ENCODE results near the gene CCN2. TPM values are rescaled to one million over a fixed set of nuclear protein-coding genes. Genes with fewer than 3 reads are reported as not detected.
"Not testable (repeated sequence)": the region's sequence is repeated elsewhere in the genome, so short reads cannot be mapped to it uniquely, and the experiment has no call there.

Gene CCN2
- polyA plus RNA-seq, 2 donors, result 13.4 to 15.9 TPM

GRCh38 chr6:131914234-131914633, 36.9 kb downstream of the CCN2 start:
- Histone ChIP-seq H3K36me3 (ENCODE audit: control insufficient read depth in 2 of 2, insufficient read depth in 2 of 2, low read length in 1 of 2) (no peaks in the 10 kb centered on the region), H3K9me3 (ENCODE audit: control insufficient read depth in 2 of 2, insufficient read depth in 1 of 2, low read depth in 1 of 2, low read length in 1 of 2) (no peaks in the 10 kb centered on the region), H3K4me3 (ENCODE audit: low read depth in 1 of 2, low read length in 2 of 2) (no peak overlapping the region), H3K27me3 (ENCODE audit: control insufficient read depth in 1 of 2, insufficient read depth in 2 of 2, low read length in 2 of 2) (no peaks in the 10 kb centered on the region), H3K4me1 (ENCODE audit: control insufficient read depth in 2 of 2, insufficient read depth in 2 of 2, low read length in 1 of 2) (no peaks in the 10 kb centered on the region), H3K27ac (ENCODE audit: low read depth in 2 of 2, low read length in 1 of 2) (no peak overlapping the region)
- WGBS, 2 donors, result 38 to 50% methylated on average over 1 of the region's 1 CpG

- Histone ChIP-seq H3K36me3 (ENCODE audit: control insufficient read depth in 2 of 2, insufficient read depth in 2 of 2, low read length in 1 of 2) (no peaks in the 10 kb centered on the region), H3K4me1 (ENCODE audit: control insufficient read depth in 2 of 2, insufficient read depth in 2 of 2, low read length in 1 of 2) (no peaks in the 10 kb centered on the region), H3K27me3 (ENCODE audit: control insufficient read depth in 1 of 2, insufficient read depth in 2 of 2, low read length in 2 of 2) (no peaks in the 10 kb centered on the region), H3K9me3 (ENCODE audit: control insufficient read depth in 2 of 2, insufficient read depth in 1 of 2, low read depth in 1 of 2, low read length in 1 of 2) (no peaks in the 10 kb centered on the region), H3K4me3 (ENCODE audit: low read depth in 1 of 2, low read length in 2 of 2) (no peak overlapping the region), H3K27ac (ENCODE audit: low read depth in 2 of 2, low read length in 1 of 2) (no peak overlapping the region)
- 54% methylated on average over 3 of the region's 3 CpGs for WGBS, 2 donors
These were observed 39.2 kb downstream of the CCN2 start for GRCh38 chr6:131911951-131912350.

DNA sequence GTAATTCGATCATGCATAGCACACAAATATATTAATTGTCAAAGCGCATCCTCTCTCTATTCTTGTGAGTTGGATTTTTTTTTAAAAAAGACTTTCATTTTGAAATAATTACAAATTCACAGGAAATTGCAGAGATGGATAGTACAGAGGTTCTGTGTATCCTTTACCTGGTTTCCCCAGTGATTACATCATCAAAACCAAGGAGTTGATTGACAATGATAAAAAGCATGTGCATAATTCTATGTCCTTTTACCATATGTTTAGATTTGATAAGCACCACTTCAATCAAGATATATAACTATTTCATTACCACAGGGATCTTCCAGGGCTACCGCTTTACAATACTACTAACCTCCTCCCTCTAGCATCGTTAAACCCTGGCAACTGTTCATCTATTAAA, 40.2 kb downstream of the CCN2 start:
- 47 to 66% methylated on average over 4 of the region's 4 CpGs for WGBS, 2 donors
- H3K27me3 ChIP-seq (ENCODE audit: control insufficient read depth in 1 of 2, insufficient read depth in 2 of 2, low read length in 2 of 2), result no peaks in the 10 kb centered on the region
- H3K27ac ChIP-seq (ENCODE audit: low read depth in 2 of 2, low read length in 1 of 2), result no peak overlapping the region
- no peak overlapping the region for H3K4me3 ChIP-seq (ENCODE audit: low read depth in 1 of 2, low read length in 2 of 2)
- H3K9me3 ChIP-seq (ENCODE audit: control insufficient read depth in 2 of 2, insufficient read depth in 1 of 2, low read depth in 1 of 2, low read length in 1 of 2), result no peaks in the 10 kb centered on the region
- H3K36me3 ChIP-seq (ENCODE audit: control insufficient read depth in 2 of 2, insufficient read depth in 2 of 2, low read length in 1 of 2), result no peaks in the 10 kb centered on the region
- H3K4me1 ChIP-seq (ENCODE audit: control insufficient read depth in 2 of 2, insufficient read depth in 2 of 2, low read length in 1 of 2), result no peaks in the 10 kb centered on the region

GRCh38 chr6:131910219-131910589, 41.0 kb downstream of the CCN2 start:
- H3K9me3 ChIP-seq (ENCODE audit: control insufficient read depth in 2 of 2, insufficient read depth in 1 of 2, low read depth in 1 of 2, low read length in 1 of 2), result no peaks in the 10 kb centered on the region
- H3K36me3 ChIP-seq (ENCODE audit: control insufficient read depth in 2 of 2, insufficient read depth in 2 of 2, low read length in 1 of 2), result no peaks in the 10 kb centered on the region
- no peak overlapping the region for H3K4me3 ChIP-seq (ENCODE audit: low read depth in 1 of 2, low read length in 2 of 2)
- no peaks in the 10 kb centered on the region for H3K4me1 ChIP-seq (ENCODE audit: control insufficient read depth in 2 of 2, insufficient read depth in 2 of 2, low read length in 1 of 2)
- WGBS, 2 donors, result 80 to 85% methylated on average over 1 of the region's 1 CpG
- H3K27me3 ChIP-seq (ENCODE audit: control insufficient read depth in 1 of 2, insufficient read depth in 2 of 2, low read length in 2 of 2), result no peaks in the 10 kb centered on the region
- no peak overlapping the region for H3K27ac ChIP-seq (ENCODE audit: low read depth in 2 of 2, low read length in 1 of 2)

- no peaks in the 10 kb centered on the region for H3K36me3 ChIP-seq (ENCODE audit: control insufficient read depth in 2 of 2, insufficient read depth in 2 of 2, low read length in 1 of 2)
- no peaks in the 10 kb centered on the region for H3K9me3 ChIP-seq (ENCODE audit: control insufficient read depth in 2 of 2, insufficient read depth in 1 of 2, low read depth in 1 of 2, low read length in 1 of 2)
- H3K27me3 ChIP-seq (ENCODE audit: control insufficient read depth in 1 of 2, insufficient read depth in 2 of 2, low read length in 2 of 2), result no peaks in the 10 kb centered on the region
- H3K4me1 ChIP-seq (ENCODE audit: control insufficient read depth in 2 of 2, insufficient read depth in 2 of 2, low read length in 1 of 2), result no peaks in the 10 kb centered on the region
- H3K27ac ChIP-seq (ENCODE audit: low read depth in 2 of 2, low read length in 1 of 2), result no peak overlapping the region
- WGBS, 2 donors, result 56 to 57% methylated on average over 4 of the region's 4 CpGs
- no peak overlapping the region for H3K4me3 ChIP-seq (ENCODE audit: low read depth in 1 of 2, low read length in 2 of 2)
These were observed 41.6 kb downstream of the CCN2 start for GRCh38 chr6:131909408-131910218.

GRCh38 chr6:131908787-131909186, 42.4 kb downstream of the CCN2 start:
- not testable (repeated sequence) for H3K27ac ChIP-seq (ENCODE audit: low read depth in 2 of 2, low read length in 1 of 2); H3K36me3 ChIP-seq (ENCODE audit: control insufficient read depth in 2 of 2, insufficient read depth in 2 of 2, low read length in 1 of 2); H3K4me3 ChIP-seq (ENCODE audit: low read depth in 1 of 2, low read length in 2 of 2); H3K9me3 ChIP-seq (ENCODE audit: control insufficient read depth in 2 of 2, insufficient read depth in 1 of 2, low read depth in 1 of 2, low read length in 1 of 2); H3K4me1 ChIP-seq (ENCODE audit: control insufficient read depth in 2 of 2, insufficient read depth in 2 of 2, low read length in 1 of 2); H3K27me3 ChIP-seq (ENCODE audit: control insufficient read depth in 1 of 2, insufficient read depth in 2 of 2, low read length in 2 of 2)
- 77 to 92% methylated on average over 3 of the region's 3 CpGs for WGBS, 2 donors

GRCh38 chr6:131903734-131904133, 47.4 kb downstream of the CCN2 start:
- H3K27ac ChIP-seq (ENCODE audit: low read depth in 2 of 2, low read length in 1 of 2); H3K27me3 ChIP-seq (ENCODE audit: control insufficient read depth in 1 of 2, insufficient read depth in 2 of 2, low read length in 2 of 2); H3K36me3 ChIP-seq (ENCODE audit: control insufficient read depth in 2 of 2, insufficient read depth in 2 of 2, low read length in 1 of 2); H3K9me3 ChIP-seq (ENCODE audit: control insufficient read depth in 2 of 2, insufficient read depth in 1 of 2, low read depth in 1 of 2, low read length in 1 of 2); H3K4me3 ChIP-seq (ENCODE audit: low read depth in 1 of 2, low read length in 2 of 2); H3K4me1 ChIP-seq (ENCODE audit: control insufficient read depth in 2 of 2, insufficient read depth in 2 of 2, low read length in 1 of 2): not testable (repeated sequence)
- 91 to 92% methylated on average over 11 of the region's 12 CpGs for WGBS, 2 donors

DNA sequence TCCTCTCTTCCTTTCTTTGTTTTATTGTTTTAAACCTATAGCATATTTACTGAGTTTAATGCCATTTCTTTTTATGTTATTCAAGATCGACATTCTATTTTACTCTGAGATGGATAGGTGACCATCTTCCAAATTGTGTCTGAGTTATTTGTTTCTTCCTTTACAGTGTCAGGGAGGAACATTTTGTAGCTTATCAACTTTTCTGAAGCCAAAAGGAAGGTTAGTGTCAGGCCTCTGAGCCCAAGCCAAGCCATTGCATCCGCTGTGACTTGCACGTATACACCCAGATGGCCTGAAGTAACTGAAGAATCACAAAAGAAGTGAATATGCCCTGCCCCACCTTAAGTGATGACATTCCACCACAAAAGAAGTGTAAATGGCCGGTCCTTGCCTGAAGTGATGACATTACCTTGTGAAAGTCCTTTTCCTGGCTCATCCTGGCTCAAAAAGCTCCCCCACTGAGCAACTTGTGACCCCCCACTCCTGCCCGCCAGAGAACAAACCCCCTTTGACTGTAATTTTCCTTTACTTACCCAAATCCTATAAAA, 49.8 kb downstream of the CCN2 start:
- not testable (repeated sequence) for H3K4me1 ChIP-seq (ENCODE audit: control insufficient read depth in 2 of 2, insufficient read depth in 2 of 2, low read length in 1 of 2); H3K36me3 ChIP-seq (ENCODE audit: control insufficient read depth in 2 of 2, insufficient read depth in 2 of 2, low read length in 1 of 2); H3K9me3 ChIP-seq (ENCODE audit: control insufficient read depth in 2 of 2, insufficient read depth in 1 of 2, low read depth in 1 of 2, low read length in 1 of 2); H3K4me3 ChIP-seq (ENCODE audit: low read depth in 1 of 2, low read length in 2 of 2); H3K27me3 ChIP-seq (ENCODE audit: control insufficient read depth in 1 of 2, insufficient read depth in 2 of 2, low read length in 2 of 2); H3K27ac ChIP-seq (ENCODE audit: low read depth in 2 of 2, low read length in 1 of 2)
- 76 to 85% methylated on average over 5 of the region's 5 CpGs for WGBS, 2 donors

- Histone ChIP-seq H3K4me1 (ENCODE audit: control insufficient read depth in 2 of 2, insufficient read depth in 2 of 2, low read length in 1 of 2) (no peaks in the 10 kb centered on the region), H3K36me3 (ENCODE audit: control insufficient read depth in 2 of 2, insufficient read depth in 2 of 2, low read length in 1 of 2) (no peaks in the 10 kb centered on the region), H3K9me3 (ENCODE audit: control insufficient read depth in 2 of 2, insufficient read depth in 1 of 2, low read depth in 1 of 2, low read length in 1 of 2) (no peaks in the 10 kb centered on the region), H3K27me3 (ENCODE audit: control insufficient read depth in 1 of 2, insufficient read depth in 2 of 2, low read length in 2 of 2) (no peaks in the 10 kb centered on the region), H3K27ac (ENCODE audit: low read depth in 2 of 2, low read length in 1 of 2) (no peak overlapping the region), H3K4me3 (ENCODE audit: low read depth in 1 of 2, low read length in 2 of 2) (no peak overlapping the region)
These were observed 50.9 kb downstream of the CCN2 start for GRCh38 chr6:131900231-131900630.

DNA sequence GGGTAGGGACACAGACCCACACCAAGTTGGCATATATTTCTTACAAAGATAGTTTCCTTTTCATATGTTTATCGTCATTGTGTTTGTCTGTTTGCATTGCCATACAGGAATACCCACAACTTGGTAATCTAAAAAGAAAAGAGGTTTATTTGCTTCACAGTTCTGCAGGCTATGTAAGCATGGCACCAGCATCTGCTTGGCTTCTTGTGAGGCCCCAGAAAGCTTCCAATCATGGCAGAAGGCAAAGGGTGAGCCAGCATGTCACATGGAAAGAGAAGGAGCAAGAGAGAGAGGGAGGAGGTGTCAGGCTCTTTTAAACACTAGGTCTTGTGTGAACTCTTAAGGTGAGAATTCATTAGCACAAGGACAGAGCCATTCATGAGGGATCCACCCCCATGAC, 52.5 kb downstream of the CCN2 start:
- Histone ChIP-seq H3K27ac (ENCODE audit: low read depth in 2 of 2, low read length in 1 of 2) (no peak overlapping the region), H3K4me1 (ENCODE audit: control insufficient read depth in 2 of 2, insufficient read depth in 2 of 2, low read length in 1 of 2) (no peaks in the 10 kb centered on the region), H3K27me3 (ENCODE audit: control insufficient read depth in 1 of 2, insufficient read depth in 2 of 2, low read length in 2 of 2) (no peaks in the 10 kb centered on the region), H3K9me3 (ENCODE audit: control insufficient read depth in 2 of 2, insufficient read depth in 1 of 2, low read depth in 1 of 2, low read length in 1 of 2) (no peaks in the 10 kb centered on the region), H3K36me3 (ENCODE audit: control insufficient read depth in 2 of 2, insufficient read depth in 2 of 2, low read length in 1 of 2) (no peaks in the 10 kb centered on the region), H3K4me3 (ENCODE audit: low read depth in 1 of 2, low read length in 2 of 2) (no peak overlapping the region)
- 84 to 87% methylated on average over 1 of the region's 1 CpG for WGBS, 2 donors

All from esophagus (tissue), 2 donors.